Measurements from ENCODE around the gene PRRC2B.

GRCh38 chr9:131349881-131350563, 43.9 kb upstream of the PRRC2B start:
- no peak for TF ChIP-seq ZBTB38 (CRISPR knock-in tag; IDR thresholded peaks at IDR 0.05)
- no peak for TF ChIP-seq CREB1 (IDR thresholded peaks at IDR 0.05)
- TF ChIP-seq CREB1 (CRISPR knock-in tag; IDR thresholded peaks at IDR 0.05), result no peak
- TF ChIP-seq ZNF263 (CRISPR knock-in tag; IDR thresholded peaks at IDR 0.05), result no peak
- TF ChIP-seq TP53 (CRISPR knock-in tag; conservative IDR thresholded peaks at IDR 0.05), result no peak
- TF ChIP-seq, protein P1, sequence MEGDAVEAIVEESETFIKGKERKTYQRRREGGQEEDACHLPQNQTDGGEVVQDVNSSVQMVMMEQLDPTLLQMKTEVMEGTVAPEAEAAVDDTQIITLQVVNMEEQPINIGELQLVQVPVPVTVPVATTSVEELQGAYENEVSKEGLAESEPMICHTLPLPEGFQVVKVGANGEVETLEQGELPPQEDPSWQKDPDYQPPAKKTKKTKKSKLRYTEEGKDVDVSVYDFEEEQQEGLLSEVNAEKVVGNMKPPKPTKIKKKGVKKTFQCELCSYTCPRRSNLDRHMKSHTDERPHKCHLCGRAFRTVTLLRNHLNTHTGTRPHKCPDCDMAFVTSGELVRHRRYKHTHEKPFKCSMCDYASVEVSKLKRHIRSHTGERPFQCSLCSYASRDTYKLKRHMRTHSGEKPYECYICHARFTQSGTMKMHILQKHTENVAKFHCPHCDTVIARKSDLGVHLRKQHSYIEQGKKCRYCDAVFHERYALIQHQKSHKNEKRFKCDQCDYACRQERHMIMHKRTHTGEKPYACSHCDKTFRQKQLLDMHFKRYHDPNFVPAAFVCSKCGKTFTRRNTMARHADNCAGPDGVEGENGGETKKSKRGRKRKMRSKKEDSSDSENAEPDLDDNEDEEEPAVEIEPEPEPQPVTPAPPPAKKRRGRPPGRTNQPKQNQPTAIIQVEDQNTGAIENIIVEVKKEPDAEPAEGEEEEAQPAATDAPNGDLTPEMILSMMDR (CRISPR knock-in tag; IDR thresholded peaks at IDR 0.05), result peak; percentile 97
- no peak for TF ChIP-seq MLX (CRISPR knock-in tag; IDR thresholded peaks at IDR 0.05)
- peak; percentile 17; the same call in 1 of the 2 replicates for TF ChIP-seq KDM5B (CRISPR knock-in tag; IDR thresholded peaks at IDR 0.05; ENCODE audit: borderline replicate concordance)
- TF ChIP-seq ZMYM3 (CRISPR knock-in tag; IDR thresholded peaks at IDR 0.05), result no peak
- no peak for TF ChIP-seq ZZZ3 (CRISPR knock-in tag; IDR thresholded peaks at IDR 0.05; ENCODE audit: borderline replicate concordance)
- TF ChIP-seq NFE2L1 (CRISPR knock-in tag; IDR thresholded peaks at IDR 0.05; ENCODE audit: borderline replicate concordance), result no peak
- no peak for TF ChIP-seq EP300 (IDR thresholded peaks at IDR 0.05; ENCODE audit: low read depth in 2 of 2, low read length in 2 of 2)
- TF ChIP-seq EP300 (CRISPR knock-in tag; IDR thresholded peaks at IDR 0.05; ENCODE audit: borderline replicate concordance), result no peak
